ENCODE measurements around the gene AHNAK2.

AHNAK2 gene

GRCh38 chr14:104889375-104889757 is 88.8 kb downstream of the AHNAK2 start:
- Histone ChIP-seq H3K4me3 (no peak overlapping the region), H3K27me3 (no peaks in the 10 kb centered on the region), H3K36me3 (peaks cover 23 to 68% (median 43%) of the 10 kb centered on the region in 3 donors), H3K9me3 (no peaks in the 10 kb centered on the region), H3K4me1 (no peaks in the 10 kb centered on the region), H3K27ac (no peak overlapping the region)
- no peak for TF ChIP-seq CTCF (IDR thresholded peaks at IDR 0.05)
- DNase-seq: peak in 1 of 2 donors; percentile 61
- intact Hi-C loops (cut with DNase I; ENCODE audit: low total_unique reads): no loop called here

- peaks cover 29 to 68% (median 49%) of the 10 kb centered on the region in 3 donors for H3K36me3 ChIP-seq
- no peak for TF ChIP-seq CTCF (IDR thresholded peaks at IDR 0.05)
- H3K9me3 ChIP-seq: no peaks in the 10 kb centered on the region
- DNase-seq: peak in 1 of 2 donors; percentile 60
- intact Hi-C loops (cut with DNase I; ENCODE audit: low total_unique reads): no loop called here
- no peaks in the 10 kb centered on the region for H3K4me1 ChIP-seq
- H3K4me3 ChIP-seq: no peak overlapping the region
- H3K27me3 ChIP-seq: no peaks in the 10 kb centered on the region
- no peak overlapping the region for H3K27ac ChIP-seq
Observed at GRCh38 chr14:104888489-104889374, 89.4 kb downstream of the AHNAK2 start.

- Histone ChIP-seq H3K36me3 (peaks cover 36 to 68% (median 58%) of the 10 kb centered on the region in 3 donors), H3K4me1 (no peaks in the 10 kb centered on the region), H3K27ac (no peak overlapping the region), H3K9me3 (no peaks in the 10 kb centered on the region), H3K27me3 (no peaks in the 10 kb centered on the region), H3K4me3 (no peak overlapping the region)
- peak in 1 of 2 donors; percentile 62 for DNase-seq
- intact Hi-C loops (cut with DNase I; ENCODE audit: low total_unique reads): no loop called here
- no peak for TF ChIP-seq CTCF (IDR thresholded peaks at IDR 0.05)
Observed at GRCh38 chr14:104887623-104888488, 90.3 kb downstream of the AHNAK2 start.
